Islet of Langerhans (tissue), 1 donor: Measurements from ENCODE around the gene TMEM179.

ENCODE experiments used
- FAIRE-seq: peaks from one replicate; lab custom pipeline; 2011; peaks lifted over from hg19 to GRCh38; lab: Jason Lieb, UNC

Gene TMEM179

DNA sequence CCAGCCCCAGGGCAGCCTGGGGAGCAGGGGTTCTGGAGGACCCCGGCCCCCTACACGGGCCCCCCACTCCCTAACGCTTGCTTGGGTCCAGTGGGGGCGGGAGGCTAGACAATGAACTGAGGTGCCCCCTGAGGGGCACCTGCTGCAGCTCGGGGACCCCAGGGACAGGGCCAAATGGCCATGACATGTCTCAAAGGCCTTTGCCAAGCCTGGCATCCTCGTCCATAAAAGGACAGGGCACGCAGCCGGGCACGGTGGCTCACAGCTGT, 36.7 kb downstream of the TMEM179 start:
- FAIRE-seq, result no peak

DNA sequence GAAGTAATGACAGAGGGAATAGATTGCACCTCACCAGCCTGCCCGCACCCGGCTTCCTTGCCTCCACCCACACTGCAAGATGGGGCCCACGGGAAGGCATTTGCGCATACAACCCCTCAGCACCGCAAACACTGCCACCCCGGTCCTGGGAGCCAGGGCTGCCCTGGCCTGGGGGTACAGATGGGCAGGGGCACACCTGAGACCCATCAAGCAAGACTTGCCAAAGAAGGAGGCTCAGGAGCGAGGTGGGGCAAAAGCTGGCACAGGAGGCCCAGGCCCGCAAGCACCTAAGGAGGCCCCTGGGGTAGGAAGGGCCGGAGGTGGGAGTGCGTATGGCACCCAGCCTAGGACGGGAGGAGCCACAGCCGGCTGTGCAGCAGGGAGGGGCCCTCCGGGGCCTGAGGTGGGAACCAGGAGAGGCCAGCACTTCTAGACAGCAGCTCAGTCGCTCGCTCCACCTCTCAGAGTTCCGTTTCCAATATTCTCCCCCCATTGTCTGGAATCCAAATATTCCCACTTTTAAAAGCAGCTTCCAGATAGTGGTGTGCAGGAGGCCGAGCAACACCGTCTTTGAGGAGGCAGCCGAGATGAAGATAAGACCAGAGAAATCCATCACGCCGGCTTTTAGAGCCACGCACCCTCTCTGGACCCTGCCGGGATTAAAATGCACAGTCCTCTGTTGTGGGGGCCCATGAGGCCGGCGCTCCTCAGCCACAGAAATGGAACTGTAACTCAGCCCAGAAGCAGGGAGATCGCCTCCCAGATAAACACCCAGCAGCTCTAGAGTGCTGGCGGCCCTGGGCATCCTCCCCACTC, 37.2 kb downstream of the TMEM179 start:
- FAIRE-seq, result no peak

DNA sequence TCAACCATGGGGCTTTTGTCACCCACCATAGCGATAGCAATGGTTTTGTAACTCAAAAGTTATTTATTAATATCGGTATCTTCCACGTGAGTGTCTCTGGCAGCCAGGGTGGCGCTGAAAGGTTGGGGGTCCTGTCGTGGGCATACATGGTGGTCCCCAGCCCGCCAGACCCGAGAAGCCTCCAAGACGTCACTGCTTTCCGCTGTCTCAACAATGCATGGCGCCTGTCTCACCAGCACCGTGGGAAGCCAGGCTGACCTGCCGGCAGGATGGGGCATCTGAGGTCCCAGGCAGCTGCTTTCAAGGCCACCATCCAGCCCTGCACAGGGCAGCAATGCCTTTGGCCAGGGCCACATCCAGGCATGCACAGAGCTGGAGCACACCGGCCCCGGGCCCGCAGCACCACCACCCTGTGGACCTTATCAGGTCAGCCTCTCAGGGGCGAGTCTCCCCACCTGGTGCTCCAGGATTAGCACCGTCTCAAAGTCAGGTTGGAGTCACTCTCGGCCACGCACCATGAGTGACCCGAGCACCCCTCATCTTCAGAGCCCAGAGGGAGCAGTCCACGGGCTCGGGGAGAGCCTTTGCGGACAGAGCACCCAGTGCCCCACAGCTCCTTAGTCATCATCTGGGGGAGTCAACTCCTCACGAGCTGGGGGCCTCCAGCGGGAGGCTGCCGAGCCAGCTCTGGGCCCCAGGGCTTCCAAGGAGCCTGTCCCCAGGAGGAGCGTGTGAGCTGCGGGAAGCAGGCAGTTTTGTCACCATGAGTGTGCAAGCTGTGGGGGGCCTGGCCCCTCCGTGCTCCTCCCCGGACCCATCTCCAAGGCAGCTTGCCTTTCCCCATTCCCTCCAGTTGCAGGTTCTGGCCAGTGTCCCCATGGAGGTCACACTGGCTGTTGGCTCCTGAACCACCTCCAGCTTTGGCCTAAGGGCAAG, 39.6 kb downstream of the TMEM179 start:
- FAIRE-seq, result no peak

DNA sequence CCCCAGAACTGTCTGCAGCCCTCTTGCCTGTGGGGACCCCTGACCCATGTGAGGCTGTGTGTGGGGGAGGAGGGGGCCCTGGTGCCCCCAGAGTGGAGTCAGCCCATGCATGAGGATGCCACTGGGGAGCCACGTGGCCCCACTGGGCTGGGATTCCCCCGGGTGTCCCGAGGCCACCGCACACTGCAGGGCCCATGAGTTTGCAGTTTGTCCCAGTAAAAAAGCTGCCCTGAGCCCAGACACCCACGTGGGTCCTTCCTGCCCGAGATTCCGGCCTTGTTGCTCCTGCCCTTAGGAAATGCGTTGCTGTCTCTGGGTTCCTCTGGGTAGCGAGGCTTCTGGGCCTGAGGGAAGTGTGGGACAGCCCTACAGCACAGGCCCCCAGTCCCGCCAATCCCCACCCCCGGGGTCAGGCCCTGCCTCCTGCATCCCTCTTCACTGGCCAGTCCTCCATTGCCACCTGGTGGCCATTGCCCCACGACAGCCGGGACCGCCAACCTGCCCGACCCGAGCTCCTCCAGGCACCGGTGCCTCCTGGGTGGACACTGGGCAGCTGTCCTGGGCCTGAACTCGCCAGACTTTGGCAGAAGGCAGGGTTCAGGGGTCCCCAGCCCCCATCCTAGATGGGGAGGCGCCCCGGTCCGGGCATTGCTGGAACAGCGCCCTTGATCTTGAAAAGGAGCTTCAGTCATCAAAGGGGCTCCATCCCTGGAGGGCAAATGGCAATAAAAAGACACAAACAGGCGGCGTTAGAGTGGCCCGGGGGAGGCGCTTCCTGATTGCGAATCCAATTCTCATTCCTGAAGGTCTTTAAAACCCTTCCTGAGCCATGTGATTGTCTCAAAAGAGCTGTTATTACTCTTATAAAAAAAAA, 40.6 kb downstream of the TMEM179 start:
- no peak for FAIRE-seq

GRCh38 chr14:104563191-104563741, 41.3 kb downstream of the TMEM179 start:
- FAIRE-seq, result no peak

GRCh38 chr14:104562606-104563005, 42.0 kb downstream of the TMEM179 start:
- FAIRE-seq, result no peak

DNA sequence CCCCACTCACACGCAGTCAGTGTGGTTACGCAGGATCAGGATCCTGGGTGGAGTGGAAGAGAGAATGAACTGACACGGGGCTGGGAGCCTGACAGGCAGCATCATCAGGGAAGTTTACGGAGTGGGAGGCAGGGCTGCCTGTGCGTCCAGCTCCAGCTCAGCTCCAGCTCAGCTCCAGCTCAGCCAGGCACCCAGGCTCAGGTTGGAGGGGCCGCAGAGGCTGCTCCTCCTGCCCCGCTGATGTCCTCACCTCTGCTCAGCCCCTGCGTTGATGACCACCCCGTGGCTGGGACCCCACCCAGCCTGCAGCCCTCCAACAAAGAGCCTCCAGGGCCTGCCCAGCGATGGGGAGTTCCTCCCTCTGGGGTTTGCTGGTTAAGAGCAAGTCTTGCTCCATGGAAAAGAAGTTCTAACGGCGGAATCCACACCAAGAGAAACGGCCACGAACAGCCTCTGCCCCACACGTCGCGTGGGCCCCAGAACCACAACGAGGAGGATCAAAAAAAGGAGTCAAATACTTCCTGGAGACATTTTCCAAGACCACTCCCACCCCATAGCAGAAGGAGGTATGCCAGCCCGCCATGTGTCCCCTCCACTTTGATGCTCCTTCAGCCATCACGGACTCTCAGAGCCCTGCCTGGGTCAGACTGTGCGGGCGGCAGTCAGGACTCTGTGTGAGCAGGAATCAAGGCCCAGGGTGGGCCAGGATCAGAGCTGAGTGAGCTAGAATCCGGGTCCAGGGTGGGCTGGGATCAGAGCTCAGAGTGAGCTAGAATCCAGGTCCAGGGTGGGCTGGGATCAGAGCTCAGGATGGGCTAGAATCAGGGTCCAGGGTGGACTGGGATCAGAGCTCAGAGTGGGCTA, 42.7 kb downstream of the TMEM179 start:
- FAIRE-seq, result no peak

GRCh38 chr14:104561124-104561557, 43.4 kb downstream of the TMEM179 start:
- FAIRE-seq, result no peak

DNA sequence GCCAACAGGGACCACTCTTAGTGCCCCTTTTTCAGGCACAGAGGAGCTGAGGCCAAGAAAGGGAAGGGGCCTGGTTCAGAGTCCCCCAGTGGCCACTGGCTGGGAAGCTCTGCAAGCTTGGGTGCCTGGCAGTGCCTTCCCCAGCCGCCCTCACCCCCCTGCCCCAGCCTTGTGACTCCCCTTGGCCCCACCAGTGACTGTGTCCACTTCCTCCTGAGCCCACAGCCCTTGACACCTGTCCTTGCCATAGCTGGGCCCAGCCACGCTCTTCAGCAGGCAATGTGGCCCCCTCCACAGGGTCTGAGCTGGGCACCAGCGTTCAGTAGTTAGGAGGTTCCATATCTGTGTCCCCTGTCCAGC, 44.0 kb downstream of the TMEM179 start:
- FAIRE-seq, result no peak

GRCh38 chr14:104559804-104560585, 44.6 kb downstream of the TMEM179 start:
- no peak for FAIRE-seq

DNA sequence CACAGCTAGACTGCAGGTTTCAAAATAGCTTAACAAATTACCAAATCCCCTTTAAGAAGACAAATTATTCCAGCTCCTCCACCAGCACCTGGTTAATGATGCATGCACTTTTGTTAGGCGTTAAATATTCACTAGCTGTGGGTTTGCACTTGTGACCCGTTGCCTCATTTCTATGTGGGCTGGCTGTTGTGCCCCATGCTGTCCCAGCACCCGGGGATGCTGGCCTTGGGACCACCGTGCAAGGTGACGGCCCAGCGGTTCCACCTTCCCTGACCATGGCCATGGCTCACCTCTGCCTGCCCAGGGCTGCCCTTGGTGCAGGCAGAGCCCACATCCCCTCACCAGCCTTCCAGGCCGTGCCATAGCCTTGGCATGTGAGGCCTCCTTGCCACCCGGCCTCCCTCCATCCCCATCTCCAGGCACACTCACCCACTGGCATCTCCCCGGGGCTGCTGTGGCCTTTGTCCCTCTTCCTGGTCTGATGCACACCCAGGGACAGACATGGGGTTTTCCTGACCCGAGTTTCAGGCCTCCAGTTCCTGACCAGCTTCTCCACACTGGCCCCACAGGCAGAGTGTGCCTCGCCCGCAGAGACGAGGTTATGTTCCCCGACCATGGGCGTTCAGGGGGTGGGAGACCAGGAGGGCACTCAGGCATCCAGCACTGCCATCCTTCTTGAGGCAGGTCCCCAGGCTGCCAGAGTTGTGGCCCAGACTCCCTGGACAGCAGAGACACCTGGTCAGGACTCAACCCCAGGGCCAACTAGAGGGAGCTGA, 45.4 kb downstream of the TMEM179 start:
- FAIRE-seq, result no peak

DNA sequence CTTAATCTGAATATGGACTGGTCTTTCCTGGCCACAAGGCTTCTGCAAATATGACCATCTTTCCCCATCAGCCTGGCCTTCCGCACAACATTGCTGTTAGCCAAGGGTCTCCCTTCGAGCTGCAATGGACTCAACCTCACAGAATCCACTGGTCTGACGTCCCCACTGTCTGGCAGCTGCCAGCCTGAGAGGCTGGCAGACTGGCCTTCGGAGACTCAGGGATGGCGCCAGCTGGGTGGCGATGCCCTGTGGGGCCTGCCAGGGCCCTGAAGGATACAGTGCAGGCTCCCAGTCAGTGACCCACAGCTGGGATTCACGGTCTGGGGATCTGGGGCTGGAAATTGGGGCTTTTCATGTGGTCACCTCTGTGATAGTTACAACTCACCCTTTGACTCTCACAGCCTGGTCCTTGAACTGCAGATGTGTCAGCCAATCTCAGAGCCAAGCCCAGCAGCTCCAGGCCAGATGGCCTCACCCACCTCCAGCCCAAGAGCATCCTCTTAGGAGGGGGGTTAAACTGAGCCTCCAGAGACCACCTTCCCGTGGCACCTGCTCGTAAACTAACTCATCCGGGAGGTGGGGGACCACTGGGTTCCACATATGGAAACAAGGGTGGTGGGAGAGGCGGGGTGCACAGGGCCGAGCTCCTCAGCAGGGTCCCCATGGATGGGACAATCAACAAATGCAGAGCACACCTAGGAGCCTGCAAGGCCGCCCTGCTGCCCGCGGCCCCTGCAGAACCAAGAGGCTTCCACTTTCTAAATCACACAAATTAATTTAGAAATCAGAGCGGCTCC, 46.1 kb downstream of the TMEM179 start:
- no peak for FAIRE-seq

GRCh38 chr14:104557766-104558165, 46.8 kb downstream of the TMEM179 start:
- no peak for FAIRE-seq

- no peak for FAIRE-seq
These were observed 47.5 kb downstream of the TMEM179 start for GRCh38 chr14:104557086-104557485.

DNA sequence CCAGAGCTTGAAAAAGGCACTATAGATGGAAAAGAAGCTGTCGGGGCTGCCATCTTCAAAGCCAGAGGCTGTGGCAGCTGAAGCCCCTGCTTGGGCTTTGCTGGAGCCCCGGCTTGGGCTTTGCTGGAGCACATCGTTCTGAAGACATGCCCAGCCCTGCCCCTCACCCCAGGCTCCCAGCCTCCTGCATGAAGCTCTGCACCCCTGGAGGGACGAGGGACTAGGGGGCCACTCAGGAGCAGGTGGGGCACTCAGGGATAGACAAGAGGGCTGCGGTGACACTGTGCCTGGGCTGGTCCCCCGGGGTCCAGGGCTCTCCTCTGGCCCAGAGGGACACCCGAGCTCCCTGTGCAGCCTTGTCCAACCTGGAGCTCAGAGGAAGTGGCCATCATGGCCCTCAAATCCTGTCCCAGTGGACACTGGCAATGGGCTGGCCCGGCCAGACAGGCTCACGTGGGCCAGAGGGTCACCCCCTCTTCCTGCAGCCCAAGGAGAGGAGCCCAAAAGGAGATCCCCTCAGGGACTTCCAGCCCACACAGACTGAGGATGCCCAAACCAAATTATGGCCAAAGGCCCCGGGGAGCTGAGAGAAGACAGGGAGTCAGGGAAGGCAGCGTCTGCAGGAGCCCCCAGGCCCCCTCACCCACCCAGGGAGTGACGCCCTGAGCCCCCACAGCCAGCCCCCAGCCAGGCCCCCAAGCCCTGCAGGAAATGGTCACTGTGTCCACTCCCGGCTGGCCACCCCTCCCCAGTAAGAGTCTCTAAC, 48.1 kb downstream of the TMEM179 start:
- no peak for FAIRE-seq

- no peak for FAIRE-seq
These were observed 48.9 kb downstream of the TMEM179 start for GRCh38 chr14:104555430-104556255.
